Measurements from ENCODE around the gene HNRNPLL. TPM values are rescaled to one million over a fixed set of nuclear protein-coding genes. Genes with fewer than 3 reads are reported as not detected.

The HNRNPLL gene
- total and polyA plus RNA-seq, 2 of the 13 experiments (the other 11 are each of a cell fraction or from before 2014, with no cell fraction given), result 49.4 to 103 TPM

- TF ChIP-seq NFAT5 (CRISPR knock-in tag; IDR thresholded peaks at IDR 0.05) (no peak), KLF12 (CRISPR knock-in tag; IDR thresholded peaks at IDR 0.05; ENCODE audit: borderline replicate concordance) (0 out of 2 replicates have a peak, but pooled peaks have one; percentile 54), ZNF550 (CRISPR knock-in tag; IDR thresholded peaks at IDR 0.05; ENCODE audit: borderline replicate concordance) (no peak), ZNF180 (CRISPR knock-in tag; IDR thresholded peaks at IDR 0.05; ENCODE audit: borderline replicate concordance, low read depth) (no peak), KLF16 (CRISPR knock-in tag; IDR thresholded peaks at IDR 0.05) (peak in 1 of 2 experiments; percentile 60; a peak in 1 of 4 replicates), NFATC3 (CRISPR knock-in tag; IDR thresholded peaks at IDR 0.05) (no peak), ZNF749 (CRISPR knock-in tag; IDR thresholded peaks at IDR 0.05; ENCODE audit: borderline replicate concordance) (peak; percentile 90; the same call in 1 of the 2 replicates), TAF1 (CRISPR knock-in tag; IDR thresholded peaks at IDR 0.05) (0 out of 2 replicates have a peak, but pooled peaks have one; percentile 36), ZNF230 (CRISPR knock-in tag; IDR thresholded peaks at IDR 0.05) (no peak), ZC3H13 (CRISPR knock-in tag; IDR thresholded peaks at IDR 0.05) (no peak; the same call in none of the 2 replicates), IRX3 (CRISPR knock-in tag; IDR thresholded peaks at IDR 0.05; ENCODE audit: borderline replicate concordance, low read depth) (no peak), MTA3 (CRISPR knock-in tag; IDR thresholded peaks at IDR 0.05) (no peak), DRAP1 (CRISPR knock-in tag; IDR thresholded peaks at IDR 0.05) (no peak; the same call in 1 of the 2 replicates), ZNF598 (CRISPR knock-in tag; IDR thresholded peaks at IDR 0.05; ENCODE audit: borderline replicate concordance) (peak; percentile 73; the same call in 1 of the 2 replicates), HNF4A (CRISPR knock-in tag; IDR thresholded peaks at IDR 0.05) (peak; percentile 57), CREBL2 (CRISPR knock-in tag; IDR thresholded peaks at IDR 0.05; ENCODE audit: borderline replicate concordance) (no peak), HOXA3 (CRISPR knock-in tag; IDR thresholded peaks at IDR 0.05) (peak; percentile 90), SP1 (IDR thresholded peaks at IDR 0.05) (no peak), SP1 (CRISPR knock-in tag; IDR thresholded peaks at IDR 0.05) (no peak; the same call in 1 of the 2 replicates), SYNCRIP (IDR thresholded peaks at IDR 0.05; ENCODE audit: insufficient read depth, low read depth, low read length) (no peak), HOXA5 (CRISPR knock-in tag; IDR thresholded peaks at IDR 0.05) (peak; percentile 49; the same call in 1 of the 2 replicates), ZBTB26 (CRISPR knock-in tag; IDR thresholded peaks at IDR 0.05; ENCODE audit: borderline replicate concordance) (peak; percentile 69; the same call in 1 of the 2 replicates), ETV6 (CRISPR knock-in tag; conservative IDR thresholded peaks at IDR 0.05) (peak; percentile 58; the same call in 1 of the 2 replicates), RBM22 (optimal IDR thresholded peaks at IDR 0.05; ENCODE audit: low read length) (no peak)
Measured at GRCh38 chr2:38535744-38536506, 66.8 kb downstream of the HNRNPLL start (continued).
